Stimulated activated effector memory CD8-positive, alpha-beta T cell treated with anti-CD3 and anti-CD28 coated beads, Interleukin-12 subunit alpha, Interleukin-12 subunit beta, amount 100 ng/mL, for 72 hours (primary cell): ENCODE results near the gene LACTBL1.
"Not testable (repeated sequence)": the region's sequence is repeated elsewhere in the genome, so short reads cannot be mapped to it uniquely, and the experiment has no call there.

Experiments used
- ATAC-seq: fragments of 150-1000 bp; cut with Tn5 transposase; 2 replicates; pipeline ENCODE4 v1.10.0; 2021
- DNase-seq, 2 donors: peaks; one replicate each; pipeline ENCODE4 v3.0.0; 2021 to 2022; ENCODE audit warnings: low spot score in 2 of 2
- H3K27ac Mint-ChIP-seq: one replicate; pipeline ENCODE4 v1.8.0; 2022; ENCODE audit warnings: mild to moderate bottlenecking, mixed read lengths
- H3K36me3 Mint-ChIP-seq: one replicate; pipeline ENCODE4 v1.8.0; 2022; ENCODE audit warnings: mild to moderate bottlenecking, mixed read lengths
- H3K4me1 Mint-ChIP-seq: one replicate; pipeline ENCODE4 v1.8.0; 2022; ENCODE audit warnings: mixed read lengths
- H3K4me3 Mint-ChIP-seq: one replicate; pipeline ENCODE4 v1.8.0; 2022; ENCODE audit warnings: mild to moderate bottlenecking, mixed read lengths
- H3K9me3 Mint-ChIP-seq: one replicate; pipeline ENCODE4 v1.8.0; 2022; ENCODE audit warnings: mixed read lengths

The LACTBL1 gene

DNA sequence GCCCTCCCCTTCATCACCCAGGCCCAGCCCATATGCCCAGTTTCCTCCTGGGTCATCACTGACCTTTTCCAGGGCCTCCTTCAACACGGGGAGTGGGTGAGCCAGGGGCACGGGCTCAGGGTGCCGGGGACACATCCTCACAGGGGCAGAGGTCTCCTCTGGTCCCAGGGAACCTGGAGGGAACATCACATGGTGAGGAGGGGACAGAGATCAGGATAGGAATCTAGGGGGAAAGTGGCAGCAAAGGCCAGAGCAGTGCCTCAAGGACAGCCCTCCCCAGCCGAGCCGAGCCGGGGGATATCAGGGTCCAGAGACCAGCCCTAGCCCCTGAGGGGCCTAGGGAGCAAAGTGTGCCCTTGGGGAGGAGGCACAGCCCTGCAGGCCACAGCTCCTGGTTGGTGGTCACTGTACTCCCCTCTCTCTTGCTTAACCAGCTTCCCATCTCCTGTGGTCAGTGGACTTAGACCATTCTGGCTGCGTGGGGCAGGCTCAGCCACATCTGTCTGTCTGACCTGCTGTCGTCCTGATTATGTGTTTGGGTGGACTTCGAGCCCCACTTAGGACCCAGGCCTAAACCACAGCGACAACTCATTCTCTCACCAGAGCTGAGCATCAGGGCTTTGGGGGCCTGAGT, 9.5 kb downstream of the LACTBL1 start:
- DNase-seq: no peak
- H3K4me1 Mint-ChIP-seq: no peaks in the 10 kb centered on the region
- no peaks in the 10 kb centered on the region for H3K36me3 Mint-ChIP-seq
- no peak overlapping the region for H3K4me3 Mint-ChIP-seq
- ATAC-seq: no peak
- peaks cover 7% of the 10 kb centered on the region for H3K9me3 Mint-ChIP-seq
- no peak overlapping the region for H3K27ac Mint-ChIP-seq

DNA sequence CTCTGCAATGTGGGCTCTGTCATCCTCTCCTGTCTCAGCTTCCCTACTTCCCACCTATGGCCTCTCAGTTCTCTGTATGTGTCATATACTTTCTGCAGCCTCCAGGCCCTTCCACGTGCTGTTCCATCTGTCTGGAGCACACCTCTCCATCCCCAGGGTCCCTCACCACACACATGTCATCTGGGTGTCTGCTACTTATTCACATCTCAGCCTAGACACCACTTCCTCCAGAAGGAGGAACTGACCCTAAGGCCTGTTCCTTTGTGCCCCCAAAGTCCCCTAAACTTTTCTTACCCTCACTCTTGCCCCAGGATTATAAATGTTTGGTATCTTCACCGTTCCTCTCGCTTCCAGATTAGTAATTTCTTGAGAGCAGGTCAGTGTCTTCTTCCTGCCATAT, 10.1 kb downstream of the LACTBL1 start:
- no peak overlapping the region for H3K27ac Mint-ChIP-seq
- DNase-seq (no peak), ATAC-seq (no peak)
- H3K36me3 Mint-ChIP-seq: no peaks in the 10 kb centered on the region
- H3K9me3 Mint-ChIP-seq: peaks cover 7% of the 10 kb centered on the region
- no peak overlapping the region for H3K4me3 Mint-ChIP-seq
- H3K4me1 Mint-ChIP-seq: no peaks in the 10 kb centered on the region

DNA sequence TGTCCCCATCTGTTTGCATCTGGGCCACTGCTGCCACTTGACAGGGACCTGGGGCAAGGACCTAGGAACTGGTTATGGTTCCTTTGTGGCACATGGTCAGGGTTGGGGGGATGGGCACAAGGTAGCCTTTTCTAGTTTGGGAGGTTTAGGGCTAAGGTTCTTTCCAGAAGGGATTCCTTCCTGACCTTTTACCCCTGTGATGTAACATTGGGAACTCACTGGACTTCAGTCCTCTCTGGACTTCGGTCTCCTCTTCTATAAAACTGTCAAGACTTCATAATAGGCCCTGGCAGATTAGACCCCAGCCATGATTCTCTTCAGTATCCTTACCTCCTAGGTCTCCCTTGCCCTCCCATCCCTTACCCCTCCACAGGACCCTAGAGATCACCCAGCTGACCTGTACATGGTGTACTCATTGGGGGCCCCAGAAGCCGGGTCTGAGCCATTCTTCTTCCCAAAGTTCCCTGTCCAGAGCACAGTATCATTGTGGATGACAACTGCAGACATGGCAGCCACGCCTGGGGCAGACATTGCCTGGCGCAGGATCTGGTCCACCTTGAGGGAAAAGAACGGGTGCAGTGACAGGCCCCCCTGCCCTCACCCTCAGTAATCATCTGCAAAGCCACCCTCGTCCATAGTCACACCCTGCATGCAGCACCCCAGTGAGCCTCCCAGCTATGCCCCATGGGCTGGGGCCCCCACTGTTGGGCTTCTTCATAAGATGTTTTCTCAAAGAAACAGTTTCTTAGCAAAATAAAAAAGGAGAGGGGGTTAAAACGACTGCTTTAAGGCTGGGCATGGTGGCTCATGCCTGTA, 12.9 kb downstream of the LACTBL1 start:
- H3K27ac Mint-ChIP-seq: no peak overlapping the region
- no peaks in the 10 kb centered on the region for H3K36me3 Mint-ChIP-seq
- no peak overlapping the region for H3K4me3 Mint-ChIP-seq
- no peak for ATAC-seq
- H3K4me1 Mint-ChIP-seq: no peaks in the 10 kb centered on the region
- H3K9me3 Mint-ChIP-seq: no peaks in the 10 kb centered on the region
- no peak for DNase-seq

DNA sequence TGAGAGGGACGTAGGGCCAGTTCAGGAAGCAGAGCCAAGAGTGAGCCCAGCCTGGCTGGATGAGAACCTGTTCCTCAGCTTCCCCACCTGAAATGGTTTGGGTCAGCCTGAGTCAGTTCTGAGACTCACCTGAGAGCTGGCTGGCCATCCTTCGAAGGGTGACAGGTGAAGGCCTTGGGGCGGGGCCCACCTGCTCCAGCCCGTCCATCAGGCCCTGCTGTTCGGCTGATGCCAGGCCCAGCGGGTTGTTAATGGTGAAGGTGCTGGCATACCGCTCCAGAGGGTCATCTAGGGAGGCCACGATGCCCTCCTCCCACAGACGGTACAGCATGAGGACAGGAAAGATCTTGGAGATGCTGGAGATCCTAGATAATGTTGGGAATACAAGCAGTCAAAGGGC, 14.1 kb downstream of the LACTBL1 start:
- no peaks in the 10 kb centered on the region for H3K36me3 Mint-ChIP-seq
- H3K27ac Mint-ChIP-seq: no peak overlapping the region
- H3K4me1 Mint-ChIP-seq: no peaks in the 10 kb centered on the region
- no peaks in the 10 kb centered on the region for H3K9me3 Mint-ChIP-seq
- ATAC-seq (no peak), DNase-seq (no peak)
- no peak overlapping the region for H3K4me3 Mint-ChIP-seq

DNA sequence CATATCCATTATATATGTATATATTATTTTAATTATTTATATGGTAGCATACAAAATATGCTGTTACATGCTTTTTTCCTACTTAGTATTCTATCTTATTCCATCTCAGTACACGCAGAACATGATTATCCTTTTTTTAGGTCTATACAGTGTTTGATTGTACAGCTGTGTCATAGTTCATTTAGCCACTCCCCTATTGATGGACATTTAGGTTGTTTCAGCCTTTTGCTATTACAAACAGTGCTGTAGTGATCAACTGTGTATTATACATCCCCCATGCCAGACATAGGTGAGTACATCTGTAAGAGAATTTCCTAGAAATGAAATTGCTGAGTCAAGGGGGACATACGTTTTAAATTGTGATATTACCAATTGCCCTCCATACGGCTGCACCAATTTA, 15.6 kb downstream of the LACTBL1 start:
- H3K4me3 Mint-ChIP-seq: no peak overlapping the region
- no peaks in the 10 kb centered on the region for H3K36me3 Mint-ChIP-seq

DNA sequence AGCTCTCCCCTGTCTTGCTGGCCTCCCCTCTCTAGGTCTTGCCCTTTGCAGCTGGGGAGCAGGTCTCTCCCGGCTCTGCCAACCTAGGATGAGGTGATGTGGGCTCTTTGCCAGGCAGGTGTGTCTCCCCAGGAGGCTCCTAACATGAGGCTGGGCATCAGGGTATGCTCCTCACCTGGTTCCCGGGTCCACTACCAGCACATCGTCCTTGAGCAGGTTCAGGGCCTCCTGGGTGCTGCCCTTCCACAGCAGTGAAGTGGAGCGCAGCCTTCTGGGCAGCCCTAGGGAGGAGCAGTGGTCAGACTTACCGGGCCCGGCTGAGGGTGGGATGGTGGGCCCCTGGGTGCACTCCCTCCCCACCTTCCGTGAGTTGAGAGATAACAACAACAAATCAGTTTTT, 17.5 kb downstream of the LACTBL1 start:
- ATAC-seq (no peak), DNase-seq (no peak)
- no peak overlapping the region for H3K4me3 Mint-ChIP-seq
- H3K4me1 Mint-ChIP-seq: no peaks in the 10 kb centered on the region
- H3K27ac Mint-ChIP-seq: no peak overlapping the region
- no peaks in the 10 kb centered on the region for H3K36me3 Mint-ChIP-seq
- no peaks in the 10 kb centered on the region for H3K9me3 Mint-ChIP-seq

More for the DNA sequence above, 15.6 kb downstream of the LACTBL1 start:
- no peak for ATAC-seq
- no peaks in the 10 kb centered on the region for H3K4me1 Mint-ChIP-seq
- H3K9me3 Mint-ChIP-seq: no peaks in the 10 kb centered on the region
- no peak overlapping the region for H3K27ac Mint-ChIP-seq
- no peak for DNase-seq

DNA sequence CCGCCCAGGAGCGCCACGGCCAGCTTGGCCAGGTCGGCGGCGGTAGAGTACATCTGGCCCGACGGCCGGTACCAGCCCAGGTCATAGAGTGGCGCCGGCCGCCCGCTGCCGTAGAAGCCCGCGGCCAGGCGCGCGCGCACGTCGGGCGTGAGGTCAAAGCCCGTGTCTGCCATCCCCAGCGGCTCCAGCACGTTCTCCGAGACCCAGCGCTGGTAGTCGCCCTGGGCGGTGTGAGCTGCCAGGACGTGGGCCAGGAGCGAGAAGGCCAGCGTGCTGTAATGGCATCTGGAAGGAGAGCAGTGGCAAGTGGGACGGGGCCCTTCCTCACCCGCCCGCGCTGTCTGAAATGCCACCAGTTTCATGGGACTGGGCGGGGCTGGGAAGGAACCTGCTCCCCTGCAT, 18.9 kb downstream of the LACTBL1 start:
- H3K4me3 Mint-ChIP-seq: no peak overlapping the region
- H3K36me3 Mint-ChIP-seq: no peaks in the 10 kb centered on the region
- ATAC-seq (no peak), DNase-seq (no peak)
- no peaks in the 10 kb centered on the region for H3K9me3 Mint-ChIP-seq
- no peak overlapping the region for H3K27ac Mint-ChIP-seq
- H3K4me1 Mint-ChIP-seq: no peaks in the 10 kb centered on the region

DNA sequence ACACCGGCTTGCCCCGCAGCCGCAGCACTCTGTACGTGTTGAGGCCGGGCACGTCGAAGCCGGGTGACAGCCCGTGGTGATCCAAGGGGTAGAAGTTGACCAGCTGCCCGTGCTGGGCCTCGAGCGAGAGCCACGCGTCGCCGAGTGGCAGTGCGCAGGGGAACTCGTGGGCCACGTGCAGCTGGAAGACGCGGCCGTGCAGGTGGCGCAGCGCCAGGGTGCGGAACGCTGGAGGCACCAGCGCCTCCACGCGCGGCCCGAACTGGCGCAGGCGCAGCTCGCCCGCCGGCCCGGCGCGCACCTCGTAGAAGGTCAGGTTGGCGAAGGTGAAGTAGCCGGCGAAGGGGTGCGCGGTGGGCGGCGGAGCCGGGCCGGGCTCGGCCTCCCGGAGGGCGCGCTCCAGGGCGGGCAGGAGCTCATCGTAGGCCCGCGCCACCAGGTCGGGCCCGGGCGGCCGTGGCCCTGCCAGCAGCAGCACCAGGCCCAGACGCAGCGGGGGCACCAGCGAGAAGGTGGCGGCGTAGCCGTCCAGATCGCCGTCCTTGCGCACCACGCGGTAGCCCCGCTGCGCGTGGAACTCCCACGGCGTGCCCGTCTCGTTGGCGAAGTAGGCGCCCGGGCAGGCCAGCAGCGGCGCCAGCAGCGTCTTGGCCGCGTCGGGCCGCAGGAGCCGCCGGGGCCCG, 19.5 kb downstream of the LACTBL1 start:
- no peaks in the 10 kb centered on the region for H3K36me3 Mint-ChIP-seq
- ATAC-seq (no peak), DNase-seq (no peak)
- no peak overlapping the region for H3K27ac Mint-ChIP-seq
- H3K9me3 Mint-ChIP-seq: no peaks in the 10 kb centered on the region
- H3K4me3 Mint-ChIP-seq: no peak overlapping the region
- H3K4me1 Mint-ChIP-seq: no peaks in the 10 kb centered on the region

DNA sequence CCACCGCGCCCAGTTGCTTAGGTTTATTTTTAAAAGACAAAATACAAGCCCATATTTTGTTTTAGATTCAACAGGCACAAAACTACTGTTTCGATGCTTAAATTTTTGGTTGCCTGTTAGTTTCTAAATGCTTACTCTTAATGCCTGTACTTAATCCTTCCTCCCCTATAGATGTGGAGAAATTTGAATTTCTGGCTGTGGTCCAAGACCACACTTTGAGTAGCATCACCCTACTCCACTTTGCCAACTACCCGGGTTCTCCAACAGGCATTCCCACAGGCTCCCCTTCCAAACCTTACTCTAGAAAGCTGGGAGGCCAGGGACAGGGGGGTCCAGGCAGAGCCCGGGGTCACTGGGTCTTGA, 20.0 kb downstream of the LACTBL1 start:
- DNase-seq (no peak), ATAC-seq (no peak)
- Mint-ChIP-seq H3K9me3 (no peaks in the 10 kb centered on the region), H3K4me1 (no peaks in the 10 kb centered on the region), H3K4me3 (no peak overlapping the region), H3K36me3 (no peaks in the 10 kb centered on the region), H3K27ac (no peak overlapping the region)

DNA sequence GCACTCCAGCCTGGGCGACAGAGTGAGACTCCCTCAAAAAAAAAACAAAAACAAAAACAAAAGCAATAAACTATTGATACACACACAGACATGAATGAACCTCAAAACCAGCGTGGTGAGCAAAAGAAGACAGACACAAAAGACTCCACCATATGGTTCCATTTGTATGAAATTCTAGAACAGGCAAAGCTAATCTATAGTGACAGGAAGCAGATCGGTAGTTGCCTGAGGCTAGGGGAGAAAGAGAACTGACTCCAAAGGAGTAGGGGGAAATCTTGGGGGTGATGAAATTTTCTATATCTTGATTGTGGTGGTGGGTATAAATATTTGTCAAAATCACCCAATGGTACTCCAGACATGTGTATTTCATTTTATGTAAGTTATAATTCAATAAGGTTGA, 20.9 kb downstream of the LACTBL1 start:
- ATAC-seq: no peak
- no peak overlapping the region for H3K4me3 Mint-ChIP-seq
- H3K4me1 Mint-ChIP-seq: no peaks in the 10 kb centered on the region
- no peak for DNase-seq
- H3K36me3 Mint-ChIP-seq: no peaks in the 10 kb centered on the region
- H3K27ac Mint-ChIP-seq: no peak overlapping the region
- no peaks in the 10 kb centered on the region for H3K9me3 Mint-ChIP-seq

DNA sequence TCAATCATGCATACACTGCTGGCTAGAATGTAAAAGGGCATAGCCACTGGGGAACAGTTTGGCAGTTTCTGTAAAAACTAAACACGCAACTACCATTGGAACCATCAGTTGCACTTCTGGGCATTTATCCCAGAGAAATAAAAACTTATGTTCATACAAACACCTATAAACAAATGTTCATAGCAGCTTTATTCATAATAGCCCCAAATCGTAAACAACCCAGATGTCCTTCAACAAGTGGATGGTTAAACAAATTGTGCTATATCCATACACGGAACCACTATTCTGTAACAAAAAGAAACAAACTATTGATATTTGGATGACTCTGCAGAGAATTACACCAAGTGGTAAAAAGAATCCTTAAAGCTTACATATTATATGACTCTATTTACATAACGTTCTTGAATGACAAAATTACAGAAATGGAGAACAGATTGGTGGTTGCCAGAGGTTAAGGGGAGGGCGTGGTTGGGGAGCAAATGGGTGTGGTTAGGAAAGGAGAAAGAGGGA, 22.8 kb downstream of the LACTBL1 start:
- H3K27ac Mint-ChIP-seq: no peak overlapping the region
- no peaks in the 10 kb centered on the region for H3K36me3 Mint-ChIP-seq
- DNase-seq: no peak
- no peaks in the 10 kb centered on the region for H3K4me1 Mint-ChIP-seq
- ATAC-seq: no peak
- H3K9me3 Mint-ChIP-seq: no peaks in the 10 kb centered on the region
- no peak overlapping the region for H3K4me3 Mint-ChIP-seq

DNA sequence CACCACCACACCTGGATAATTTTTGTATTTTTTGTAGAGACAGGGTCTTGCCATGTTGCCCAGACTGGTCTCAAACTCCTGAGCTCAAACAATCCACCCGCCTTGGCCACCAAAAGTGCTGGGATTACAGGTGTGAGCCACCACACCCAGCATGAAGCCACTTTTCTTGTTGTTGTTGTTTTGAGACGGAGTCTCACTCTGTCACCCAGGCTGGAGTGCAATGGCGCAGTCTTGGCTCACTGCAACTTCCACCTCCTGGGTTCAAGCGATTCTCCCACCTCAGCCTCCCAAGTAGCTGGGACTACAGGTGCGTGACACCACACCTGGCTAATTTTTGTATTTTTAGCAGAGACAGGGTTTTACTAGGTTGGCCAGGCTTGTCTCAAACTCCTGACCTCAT, 27.5 kb downstream of the LACTBL1 start:
- H3K4me3 Mint-ChIP-seq, H3K36me3 Mint-ChIP-seq, H3K27ac Mint-ChIP-seq, H3K4me1 Mint-ChIP-seq, H3K9me3 Mint-ChIP-seq, DNase-seq, ATAC-seq: not testable (repeated sequence)

DNA sequence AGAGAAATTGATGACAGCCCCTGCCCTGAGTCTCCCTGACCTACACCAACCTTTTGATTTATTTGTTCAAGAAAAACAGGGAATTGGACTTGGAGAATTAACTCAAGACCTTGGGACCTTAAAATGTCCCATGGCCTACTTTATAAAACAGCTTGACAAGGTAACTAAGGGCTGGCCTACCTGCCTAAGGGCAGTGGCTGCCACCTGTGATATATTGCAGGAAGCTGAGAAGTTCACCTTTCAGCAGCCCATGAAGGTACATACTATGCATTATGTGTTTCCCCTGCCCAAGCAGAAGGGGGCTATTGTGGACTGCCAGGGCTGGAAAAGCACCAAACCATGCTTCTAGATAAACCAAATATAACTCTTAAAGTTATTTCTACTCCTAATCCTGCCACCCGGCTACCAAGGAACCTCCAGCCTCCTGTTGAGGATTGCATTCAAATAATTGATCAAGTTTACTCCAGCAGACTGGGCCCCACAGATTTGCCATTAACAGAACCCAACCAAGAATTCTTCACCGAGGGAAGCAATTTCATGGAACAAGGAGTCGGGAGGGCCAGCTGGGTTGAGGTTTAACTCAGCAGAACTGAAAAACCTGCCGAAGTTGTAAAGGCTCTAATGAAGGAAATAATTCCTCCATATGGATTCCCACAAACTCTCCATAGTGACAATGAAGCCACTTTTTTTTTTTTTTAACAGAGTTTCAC, 28.2 kb downstream of the LACTBL1 start:
- DNase-seq (no peak), ATAC-seq (no peak)
- no peak overlapping the region for H3K27ac Mint-ChIP-seq
- H3K9me3 Mint-ChIP-seq: peaks cover 4% of the 10 kb centered on the region
- H3K4me1 Mint-ChIP-seq: no peaks in the 10 kb centered on the region
- no peaks in the 10 kb centered on the region for H3K36me3 Mint-ChIP-seq
- H3K4me3 Mint-ChIP-seq: no peak overlapping the region

DNA sequence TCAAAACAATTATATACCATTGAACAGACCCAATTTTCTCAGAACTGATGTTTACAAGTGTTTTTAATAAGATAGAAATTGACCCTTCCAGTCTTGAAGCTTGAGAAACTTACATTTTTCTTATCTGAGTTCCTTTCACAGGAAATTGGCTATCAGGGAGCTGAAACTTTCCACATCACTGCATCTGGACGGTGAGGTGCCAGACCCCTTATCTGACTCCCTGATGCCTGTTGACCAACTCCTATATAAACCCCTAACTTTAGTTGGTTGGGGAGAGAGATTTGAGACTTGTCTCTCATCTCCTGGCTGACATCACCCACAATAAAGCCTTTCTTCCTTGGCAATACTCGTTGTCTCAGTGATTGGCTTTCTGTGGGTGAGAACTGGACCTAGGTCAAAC, 31.4 kb downstream of the LACTBL1 start:
- peaks cover 4% of the 10 kb centered on the region for H3K9me3 Mint-ChIP-seq
- no peaks in the 10 kb centered on the region for H3K36me3 Mint-ChIP-seq
- ATAC-seq: no peak
- no peak overlapping the region for H3K4me3 Mint-ChIP-seq
- H3K27ac Mint-ChIP-seq: no peak overlapping the region
- no peaks in the 10 kb centered on the region for H3K4me1 Mint-ChIP-seq
- no peak for DNase-seq

DNA sequence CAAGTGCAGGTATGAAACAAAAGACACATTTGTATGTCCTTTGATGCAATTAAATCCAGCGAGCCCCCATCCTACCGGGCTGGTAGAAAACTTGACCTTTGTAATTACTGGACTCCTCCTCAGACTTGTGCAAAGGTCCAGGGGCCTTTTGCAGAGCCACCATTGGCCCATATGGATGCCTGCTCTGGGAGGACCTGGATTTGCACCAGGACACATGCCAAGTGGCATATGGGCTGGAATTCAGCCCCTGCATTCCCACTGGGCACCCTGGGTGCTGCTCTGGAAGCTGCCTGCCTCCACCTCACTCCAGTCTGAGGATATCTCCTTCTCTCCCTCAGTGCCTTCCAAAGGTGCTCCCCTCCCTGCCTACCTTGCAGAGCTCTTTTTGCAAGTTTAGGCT, 36.0 kb downstream of the LACTBL1 start:
- Mint-ChIP-seq H3K36me3 (no peaks in the 10 kb centered on the region), H3K4me3 (no peak overlapping the region), H3K27ac (no peak overlapping the region), H3K9me3 (peaks cover 4% of the 10 kb centered on the region), H3K4me1 (no peaks in the 10 kb centered on the region)
- DNase-seq (no peak), ATAC-seq (no peak)
